Neural cell (in vitro differentiated cells): ENCODE measurements around the gene WWC2. TPM values are rescaled to one million over a fixed set of nuclear protein-coding genes. Genes with fewer than 3 reads are reported as not detected.

Source experiments
- H2AFZ ChIP-seq: fragments of 200-600, 300-800 bp; sonication (generic), shearing (Covaris generic); 2 replicates; pipeline ENCODE4 v1.6.0; 2014; ENCODE audit warnings: low read depth, mild to moderate bottlenecking, antibody characterized with exemption, low read length, moderate library complexity
- H3F3A ChIP-seq: fragments of 200-600 bp; shearing (Covaris generic); 2 replicates; pipeline ENCODE4 v1.6.1; 2016; ENCODE audit warnings: mild to moderate bottlenecking, moderate library complexity, mixed read lengths, antibody characterized with exemption, low read length; ENCODE audit not compliant: insufficient read depth, poor library complexity, severe bottlenecking
- H3K27ac ChIP-seq: fragments of 200-600, 300-800 bp; sonication (generic), shearing (Covaris generic); 2 replicates; pipeline ENCODE4 v1.5.1; 2014; ENCODE audit warnings: mild to moderate bottlenecking, low read length, moderate library complexity
- H3K27me3 ChIP-seq: fragments of 300-800, 200-600 bp; sonication (generic), shearing (Covaris generic); 2 replicates; pipeline ENCODE4 v1.6.0; 2014; ENCODE audit warnings: mild to moderate bottlenecking, low read depth, low read length, moderate library complexity; ENCODE audit not compliant: insufficient read depth
- H3K36me3 ChIP-seq: fragments of 300-800, 200-600 bp; sonication (generic), shearing (Covaris generic); 2 replicates; pipeline ENCODE4 v1.5.1; 2014; ENCODE audit warnings: mild to moderate bottlenecking, antibody characterized with exemption, low read length, moderate library complexity; ENCODE audit not compliant: insufficient read depth
- H3K4me2 ChIP-seq: fragments of 300-800, 200-600 bp; sonication (generic), shearing (Covaris generic); 2 replicates; pipeline ENCODE4 v1.6.0; 2014; ENCODE audit warnings: mild to moderate bottlenecking, low read length
- H3K4me3 ChIP-seq: fragments of 300-800, 200-600 bp; sonication (generic), shearing (Covaris generic); 2 replicates; pipeline ENCODE4 v1.5.1; 2014; ENCODE audit warnings: mild to moderate bottlenecking, low read length, moderate library complexity
- H3K79me2 ChIP-seq: fragments of 200-600 bp; shearing (Covaris generic); replicated peaks from 2 replicates; pipeline ENCODE4 v1.6.0; 2014; ENCODE audit warnings: mild to moderate bottlenecking, low read length, moderate library complexity; ENCODE audit not compliant: insufficient read depth
- H3K9ac ChIP-seq: fragments of 300-800, 200-600 bp; sonication (generic), shearing (Covaris generic); 2 replicates; pipeline ENCODE4 v1.6.1; 2016; ENCODE audit warnings: mild to moderate bottlenecking, low read length, mixed read lengths
- H3K9me2 ChIP-seq: fragments of 200-600 bp; shearing (Covaris generic); 2 replicates; pipeline ENCODE4 v1.6.1; 2016; ENCODE audit warnings: mild to moderate bottlenecking, low read length, mixed read lengths; ENCODE audit not compliant: insufficient read depth
- H3K9me3 ChIP-seq: fragments of 200-600, 300-800 bp; sonication (generic), shearing (Covaris generic); 2 replicates; pipeline ENCODE4 v1.6.1; 2016; ENCODE audit warnings: mild to moderate bottlenecking, mixed run types, low read length, moderate library complexity, mixed read lengths
- H4K20me1 ChIP-seq: fragments of 200-600 bp; shearing (Covaris generic); 2 replicates; pipeline ENCODE4 v1.6.1; 2016; ENCODE audit warnings: mild to moderate bottlenecking, mixed run types; ENCODE audit not compliant: insufficient read depth
- EP300 ChIP-seq: fragments of 450-650 bp; conservative IDR thresholded peaks from 2 replicates; pipeline ENCODE4 v1.6.1; 2014; ENCODE audit warnings: antibody characterized with exemption, mild to moderate bottlenecking, moderate library complexity; ENCODE audit not compliant: poor library complexity, severe bottlenecking
- EZH2 ChIP-seq: fragments of 200-600, 300-800 bp; shearing (Covaris generic), sonication (generic); IDR thresholded peaks from 2 replicates; pipeline ENCODE4 v1.6.1; 2014; ENCODE audit warnings: antibody characterized with exemption, low read length, borderline replicate concordance, mild to moderate bottlenecking; ENCODE audit not compliant: insufficient read depth, poor library complexity, severe bottlenecking
- MXI1 ChIP-seq: fragments of 450-650 bp; conservative IDR thresholded peaks from 2 replicates; pipeline ENCODE4 v1.6.1; 2014; ENCODE audit warnings: antibody characterized with exemption, mild to moderate bottlenecking; ENCODE audit not compliant: poor library complexity, severe bottlenecking
- POLR2AphosphoS5 ChIP-seq: IDR thresholded peaks from 2 replicates; pipeline ENCODE4 v1.6.1; 2012
- RAD21 ChIP-seq: fragments of 450-650 bp; conservative IDR thresholded peaks from 2 replicates; pipeline ENCODE4 v1.6.1; 2014; ENCODE audit warnings: antibody characterized with exemption, mild to moderate bottlenecking, moderate library complexity
- SMC3 ChIP-seq: fragments of 450-650 bp; conservative IDR thresholded peaks from 2 replicates; pipeline ENCODE4 v1.6.1; 2014; ENCODE audit warnings: antibody characterized with exemption, mild to moderate bottlenecking, moderate library complexity; ENCODE audit not compliant: poor library complexity
- TAF1 ChIP-seq: IDR thresholded peaks from 2 replicates; pipeline ENCODE4 v1.6.1; 2012; ENCODE audit warnings: low read depth
- polyA plus RNA-seq: library from polyadenylated mRNA; depleted of rRNA; stranded (reverse); fragments of >200 nt; gene quantifications from 2 replicates; pipeline ENCODE4 v1.2.3, GENCODE V29; 2014
- TF ChIP-seq, protein P1 (sequence below): fragments of 450-650 bp; IDR thresholded peaks from 2 replicates; pipeline ENCODE4 v1.5.1; 2014; ENCODE audit warnings: antibody characterized with exemption, mild to moderate bottlenecking, moderate library complexity; ENCODE audit not compliant: poor library complexity, severe bottlenecking
- TF ChIP-seq, protein P2 (sequence below): IDR thresholded peaks from 2 replicates; pipeline ENCODE4 v1.6.1; 2012; ENCODE audit warnings: borderline replicate concordance

WWC2 gene
- polyA plus RNA-seq, 1 donor from 2014 or later: 5.7 TPM

DNA sequence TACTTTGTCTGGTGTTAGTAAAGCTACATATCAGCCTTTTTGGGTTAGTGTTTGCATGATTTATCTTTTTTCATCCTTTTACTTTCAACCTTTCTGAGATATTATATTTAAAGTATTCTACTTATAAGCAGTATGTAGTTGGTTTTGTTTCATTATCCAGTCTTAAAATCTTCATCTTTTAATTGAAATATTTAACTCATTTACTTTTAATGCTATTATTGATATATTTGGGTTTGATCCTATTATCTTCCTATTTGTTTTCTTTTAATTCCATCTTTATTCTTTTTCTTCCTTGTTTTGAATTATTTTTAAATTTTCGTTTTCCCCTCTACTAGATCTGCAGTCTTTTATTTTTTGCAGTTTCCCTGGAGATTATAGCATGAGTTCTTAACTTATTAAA, 177.0 kb downstream of the WWC2 start:
- Histone ChIP-seq H3K9me3 (no peaks in the 10 kb centered on the region), H3K79me2 (no peaks in the 10 kb centered on the region), H3K9me2 (no peaks in the 10 kb centered on the region), H3K4me3 (no peak overlapping the region), H3K27ac (no peak overlapping the region), H3K27me3 (no peaks in the 10 kb centered on the region), H3K36me3 (no peaks in the 10 kb centered on the region), H3K9ac (no peak overlapping the region), H3K4me2 (no peak overlapping the region), H4K20me1 (no peaks in the 10 kb centered on the region), H2AFZ (no peak overlapping the region), H3F3A (no peaks in the 10 kb centered on the region)
- TF ChIP-seq EP300: no peak
- TF ChIP-seq SMC3: no peak
- TF ChIP-seq POLR2AphosphoS5: no peak
- TF ChIP-seq MXI1: no peak
- no peak for TF ChIP-seq RAD21
- TF ChIP-seq, protein P1, sequence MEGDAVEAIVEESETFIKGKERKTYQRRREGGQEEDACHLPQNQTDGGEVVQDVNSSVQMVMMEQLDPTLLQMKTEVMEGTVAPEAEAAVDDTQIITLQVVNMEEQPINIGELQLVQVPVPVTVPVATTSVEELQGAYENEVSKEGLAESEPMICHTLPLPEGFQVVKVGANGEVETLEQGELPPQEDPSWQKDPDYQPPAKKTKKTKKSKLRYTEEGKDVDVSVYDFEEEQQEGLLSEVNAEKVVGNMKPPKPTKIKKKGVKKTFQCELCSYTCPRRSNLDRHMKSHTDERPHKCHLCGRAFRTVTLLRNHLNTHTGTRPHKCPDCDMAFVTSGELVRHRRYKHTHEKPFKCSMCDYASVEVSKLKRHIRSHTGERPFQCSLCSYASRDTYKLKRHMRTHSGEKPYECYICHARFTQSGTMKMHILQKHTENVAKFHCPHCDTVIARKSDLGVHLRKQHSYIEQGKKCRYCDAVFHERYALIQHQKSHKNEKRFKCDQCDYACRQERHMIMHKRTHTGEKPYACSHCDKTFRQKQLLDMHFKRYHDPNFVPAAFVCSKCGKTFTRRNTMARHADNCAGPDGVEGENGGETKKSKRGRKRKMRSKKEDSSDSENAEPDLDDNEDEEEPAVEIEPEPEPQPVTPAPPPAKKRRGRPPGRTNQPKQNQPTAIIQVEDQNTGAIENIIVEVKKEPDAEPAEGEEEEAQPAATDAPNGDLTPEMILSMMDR: no peak
- TF ChIP-seq, protein P2, sequence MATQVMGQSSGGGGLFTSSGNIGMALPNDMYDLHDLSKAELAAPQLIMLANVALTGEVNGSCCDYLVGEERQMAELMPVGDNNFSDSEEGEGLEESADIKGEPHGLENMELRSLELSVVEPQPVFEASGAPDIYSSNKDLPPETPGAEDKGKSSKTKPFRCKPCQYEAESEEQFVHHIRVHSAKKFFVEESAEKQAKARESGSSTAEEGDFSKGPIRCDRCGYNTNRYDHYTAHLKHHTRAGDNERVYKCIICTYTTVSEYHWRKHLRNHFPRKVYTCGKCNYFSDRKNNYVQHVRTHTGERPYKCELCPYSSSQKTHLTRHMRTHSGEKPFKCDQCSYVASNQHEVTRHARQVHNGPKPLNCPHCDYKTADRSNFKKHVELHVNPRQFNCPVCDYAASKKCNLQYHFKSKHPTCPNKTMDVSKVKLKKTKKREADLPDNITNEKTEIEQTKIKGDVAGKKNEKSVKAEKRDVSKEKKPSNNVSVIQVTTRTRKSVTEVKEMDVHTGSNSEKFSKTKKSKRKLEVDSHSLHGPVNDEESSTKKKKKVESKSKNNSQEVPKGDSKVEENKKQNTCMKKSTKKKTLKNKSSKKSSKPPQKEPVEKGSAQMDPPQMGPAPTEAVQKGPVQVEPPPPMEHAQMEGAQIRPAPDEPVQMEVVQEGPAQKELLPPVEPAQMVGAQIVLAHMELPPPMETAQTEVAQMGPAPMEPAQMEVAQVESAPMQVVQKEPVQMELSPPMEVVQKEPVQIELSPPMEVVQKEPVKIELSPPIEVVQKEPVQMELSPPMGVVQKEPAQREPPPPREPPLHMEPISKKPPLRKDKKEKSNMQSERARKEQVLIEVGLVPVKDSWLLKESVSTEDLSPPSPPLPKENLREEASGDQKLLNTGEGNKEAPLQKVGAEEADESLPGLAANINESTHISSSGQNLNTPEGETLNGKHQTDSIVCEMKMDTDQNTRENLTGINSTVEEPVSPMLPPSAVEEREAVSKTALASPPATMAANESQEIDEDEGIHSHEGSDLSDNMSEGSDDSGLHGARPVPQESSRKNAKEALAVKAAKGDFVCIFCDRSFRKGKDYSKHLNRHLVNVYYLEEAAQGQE: no peak
- no peak for TF ChIP-seq EZH2
- TF ChIP-seq TAF1: no peak

DNA sequence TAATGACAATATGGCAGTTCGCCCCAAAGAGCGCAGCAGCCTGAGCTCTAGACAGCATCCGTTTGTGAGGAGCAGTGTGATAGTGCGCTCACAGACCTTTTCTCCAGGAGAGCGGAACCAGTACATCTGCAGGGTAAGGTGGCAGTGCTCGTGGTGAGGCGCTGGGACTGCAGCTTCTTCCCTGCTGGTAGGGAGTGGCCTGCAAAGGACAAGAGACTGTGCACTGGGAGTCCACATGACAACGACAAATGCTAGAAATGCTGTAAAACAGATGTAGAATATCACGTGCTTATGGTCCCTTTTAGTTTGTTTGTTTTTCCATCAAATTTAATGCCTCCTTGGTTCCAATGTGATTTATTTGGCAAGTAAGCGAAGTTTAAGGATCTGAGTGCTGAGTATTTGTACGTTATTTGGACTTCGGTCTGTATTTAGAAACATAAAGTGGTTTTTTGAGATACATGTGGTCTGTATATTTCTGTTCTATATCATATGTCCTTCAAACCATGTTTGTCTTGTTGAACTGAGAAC, 185.3 kb downstream of the WWC2 start:
- H3K4me2 ChIP-seq: no peak overlapping the region
- H3K4me3 ChIP-seq: no peak overlapping the region
- no peaks in the 10 kb centered on the region for H3K36me3 ChIP-seq
- no peaks in the 10 kb centered on the region for H4K20me1 ChIP-seq
- no peak overlapping the region for H3K27ac ChIP-seq
- no peak overlapping the region for H2AFZ ChIP-seq
- no peaks in the 10 kb centered on the region for H3F3A ChIP-seq
- H3K9ac ChIP-seq: no peak overlapping the region
- H3K27me3 ChIP-seq: no peaks in the 10 kb centered on the region
- no peaks in the 10 kb centered on the region for H3K79me2 ChIP-seq
- no peaks in the 10 kb centered on the region for H3K9me2 ChIP-seq
- no peaks in the 10 kb centered on the region for H3K9me3 ChIP-seq
- TF ChIP-seq EP300 (no peak), EZH2 (no peak), POLR2AphosphoS5 (no peak), SMC3 (no peak), RAD21 (no peak)
- TF ChIP-seq, protein P1: no peak
